ENCODE data around the gene FGF7. TPM values are rescaled to one million over a fixed set of nuclear protein-coding genes. Genes with fewer than 3 reads are reported as not detected.

Gene FGF7
- total and polyA plus RNA-seq, 2 donors (not counting 1 experiment from before 2014, with no cell fraction given): 0.10 TPM; not detected in 1

DNA sequence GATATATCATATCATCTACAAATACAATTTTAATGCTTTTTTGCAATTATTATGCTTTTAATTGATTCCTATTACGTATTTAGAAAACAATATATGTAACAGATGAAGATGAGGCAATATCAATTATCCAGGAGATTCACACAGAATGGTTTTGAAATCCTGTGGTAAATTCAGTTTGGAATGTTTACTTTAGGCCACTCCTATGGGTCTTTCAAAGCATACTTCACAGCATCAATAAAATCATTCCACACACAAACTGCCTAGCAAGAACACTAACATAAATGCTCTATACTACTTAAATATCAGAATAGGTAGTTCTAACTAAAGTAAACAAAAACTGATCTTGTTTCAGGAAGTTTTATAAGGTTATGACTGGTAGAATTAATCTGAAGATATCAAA lies 107.0 kb downstream of the FGF7 start:
- no peaks in the 10 kb centered on the region for H3K4me1 ChIP-seq (ENCODE audit: control insufficient read depth in 2 of 2, insufficient read depth in 2 of 2, low read length in 2 of 2)
- ChIA-PET CTCF (no interaction called here), POLR2A (no interaction called here)
- DNase-seq: no peak
- intact Hi-C loops (cut with micrococcal nuclease): no loop called here
- Mint-ChIP-seq H3K9me3 (ENCODE audit: insufficient read depth) (peaks cover 2% of the 10 kb centered on the region), H3K27ac (no peak overlapping the region), H3K4me1 (no peaks in the 10 kb centered on the region), H3K27me3 (peaks cover 12% of the 10 kb centered on the region), H3K4me3 (no peak overlapping the region)
- no peak overlapping the region for H3K4me3 ChIP-seq (ENCODE audit: control extremely low read depth in 1 of 5, extremely low read depth in 1 of 5, insufficient read depth in 1 of 5, low read depth in 2 of 5, low read length in 4 of 5)
- WGBS (ENCODE audit: insufficient coverage): no CpG with 5 or more reads among the region's 1 CpG
- no peak for TF ChIP-seq EZH2 (IDR thresholded peaks at IDR 0.05; ENCODE audit: borderline replicate concordance, insufficient read depth, low read depth, low read length, poor library complexity, severe bottlenecking)
- TF ChIP-seq, protein P1, sequence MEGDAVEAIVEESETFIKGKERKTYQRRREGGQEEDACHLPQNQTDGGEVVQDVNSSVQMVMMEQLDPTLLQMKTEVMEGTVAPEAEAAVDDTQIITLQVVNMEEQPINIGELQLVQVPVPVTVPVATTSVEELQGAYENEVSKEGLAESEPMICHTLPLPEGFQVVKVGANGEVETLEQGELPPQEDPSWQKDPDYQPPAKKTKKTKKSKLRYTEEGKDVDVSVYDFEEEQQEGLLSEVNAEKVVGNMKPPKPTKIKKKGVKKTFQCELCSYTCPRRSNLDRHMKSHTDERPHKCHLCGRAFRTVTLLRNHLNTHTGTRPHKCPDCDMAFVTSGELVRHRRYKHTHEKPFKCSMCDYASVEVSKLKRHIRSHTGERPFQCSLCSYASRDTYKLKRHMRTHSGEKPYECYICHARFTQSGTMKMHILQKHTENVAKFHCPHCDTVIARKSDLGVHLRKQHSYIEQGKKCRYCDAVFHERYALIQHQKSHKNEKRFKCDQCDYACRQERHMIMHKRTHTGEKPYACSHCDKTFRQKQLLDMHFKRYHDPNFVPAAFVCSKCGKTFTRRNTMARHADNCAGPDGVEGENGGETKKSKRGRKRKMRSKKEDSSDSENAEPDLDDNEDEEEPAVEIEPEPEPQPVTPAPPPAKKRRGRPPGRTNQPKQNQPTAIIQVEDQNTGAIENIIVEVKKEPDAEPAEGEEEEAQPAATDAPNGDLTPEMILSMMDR (IDR thresholded peaks at IDR 0.05): no peak
- no peaks in the 10 kb centered on the region for H3K27me3 ChIP-seq (replicated peaks in 1 of 4; ENCODE audit: control extremely low read depth in 1 of 4, control insufficient read depth in 3 of 4, insufficient read depth in 4 of 4, low read length in 3 of 4)
- no peaks in the 10 kb centered on the region for H3K79me2 ChIP-seq (ENCODE audit: control insufficient read depth, insufficient read depth, low read length)
- H3K36me3 ChIP-seq (replicated peaks in 1 of 2; ENCODE audit: control extremely low read depth in 1 of 2, control insufficient read depth in 1 of 2, extremely low read depth in 1 of 2, insufficient read depth in 2 of 2, low read length in 1 of 2): no peaks in the 10 kb centered on the region
- ATAC-seq (ENCODE audit: low read depth): no peak
- no peak overlapping the region for H3K4me2 ChIP-seq (replicated peaks; ENCODE audit: low read depth, low read length, poor library complexity, severe bottlenecking)
- H2AFZ ChIP-seq (ENCODE audit: insufficient read depth, low read depth, low read length, poor library complexity, severe bottlenecking): no peak overlapping the region
- H3K9me3 ChIP-seq (ENCODE audit: control extremely low read depth in 1 of 3, control insufficient read depth in 2 of 3, insufficient read depth in 1 of 3, low read length in 2 of 3): peaks cover 0 to 7% (median 0%) of the 10 kb centered on the region in 3 donors
- no peaks in the 10 kb centered on the region for H4K20me1 ChIP-seq (ENCODE audit: control insufficient read depth, insufficient read depth, low read length, poor library complexity, severe bottlenecking)
- no peak overlapping the region for H3K9ac ChIP-seq (ENCODE audit: low read length)
- H3K27ac ChIP-seq (ENCODE audit: low read length in 2 of 2): no peak overlapping the region

Other genes starting within 250 kb of the FGF7 start
- gene FAM227B, start 197.6 kb downstream of the FGF7 start, total RNA-seq: 8.9 and 9.2 TPM in 2 replicates
- 3.3 and 5.6 TPM in 2 replicates for gene FAM227B, start 197.6 kb downstream of the FGF7 start, polyA plus RNA-seq
- gene DTWD1, start 197.8 kb downstream of the FGF7 start, total RNA-seq: 27.1 and 27.8 TPM in 2 replicates
- 6.5 and 7.4 TPM in 2 replicates for gene DTWD1, start 197.8 kb downstream of the FGF7 start, polyA plus RNA-seq